DLD1 (cell line): ENCODE measurements around the gene LSMEM2.

Experiments
- in situ Hi-C: cut with HindIII; loops from 2 replicates; pipeline ENCODE4 v1.10.0; 2017; ENCODE audit warnings: low sequenced_read_pairs

Gene LSMEM2

DNA sequence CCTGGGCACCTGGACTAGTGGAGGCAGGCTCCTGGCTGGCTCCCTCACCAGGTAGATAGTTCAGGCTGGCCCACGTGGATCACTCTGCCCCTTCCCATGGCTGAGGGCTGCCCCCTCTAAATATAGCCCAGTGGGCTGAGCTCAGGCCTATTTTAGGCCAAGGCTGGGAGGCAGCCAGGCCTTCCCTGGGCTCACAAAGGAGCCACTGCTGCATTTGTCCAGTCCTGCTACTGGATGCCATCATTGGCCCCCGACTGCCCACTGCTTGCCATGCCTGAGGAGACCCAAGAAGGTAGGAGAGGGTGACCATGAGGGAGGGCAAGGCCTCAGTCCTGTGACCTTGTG lies at the start of gene LSMEM2:
LSMEM2 (plus strand) TSS at position 208 of the 345 bp plus-strand sequence; CDS start at position 235, 27 bp downstream.
- in situ Hi-C loops: no loop called here

DNA sequence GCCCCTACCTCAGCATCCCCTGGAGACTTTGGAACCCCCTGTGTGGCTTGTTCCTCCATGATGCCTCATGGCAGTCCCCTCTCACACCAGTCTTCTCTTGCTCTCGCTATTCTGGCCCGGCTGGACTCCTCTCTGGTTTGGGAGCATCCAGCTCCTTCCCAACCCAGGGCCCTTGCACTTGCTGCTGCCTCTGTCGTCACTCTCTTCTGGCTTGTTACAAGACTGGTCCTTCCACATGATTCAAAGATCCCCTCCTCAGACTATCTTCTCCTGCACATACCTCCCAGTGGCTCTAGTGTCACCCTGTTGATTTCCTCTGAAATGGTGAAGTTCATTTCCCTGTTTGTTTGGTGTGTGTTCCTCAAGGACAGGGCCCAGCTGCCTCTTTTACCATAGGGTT lies 49.4 kb upstream of the LSMEM2 start:
- in situ Hi-C loops: no loop called here

- in situ Hi-C loops: no loop called here
These were observed 48.6 kb upstream of the LSMEM2 start for GRCh38 chr3:50230104-50230793.

GRCh38 chr3:50230794-50231125 lies 48.1 kb upstream of the LSMEM2 start:
- in situ Hi-C loops: no loop called here

GRCh38 chr3:50231581-50231980 lies 47.3 kb upstream of the LSMEM2 start:
- in situ Hi-C loops: no loop called here

- in situ Hi-C loops: no loop called here
These were observed 46.6 kb upstream of the LSMEM2 start for GRCh38 chr3:50232303-50232702.

DNA sequence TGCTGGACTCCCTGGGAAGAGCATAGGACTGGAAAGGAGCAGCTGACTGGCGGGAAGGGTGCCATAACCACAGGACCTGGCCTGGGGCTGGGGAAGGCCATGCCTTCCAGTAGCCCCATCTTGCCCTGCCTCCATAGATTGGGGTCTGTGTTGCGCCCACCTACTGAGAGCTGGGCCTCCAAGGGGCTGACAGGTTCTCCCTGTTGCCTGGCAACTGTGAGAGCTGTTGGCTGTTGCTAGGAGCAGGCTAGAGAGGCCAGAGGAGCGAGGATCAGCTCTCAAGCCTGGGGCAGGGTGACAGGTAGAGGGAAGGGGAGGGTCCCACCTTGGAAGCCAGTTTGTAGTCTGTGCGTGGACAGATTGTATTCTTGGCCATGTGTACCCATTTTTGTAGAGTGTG lies 45.7 kb upstream of the LSMEM2 start:
- in situ Hi-C loops: no loop called here

GRCh38 chr3:50235716-50236483 lies 43.0 kb upstream of the LSMEM2 start, which contains the start of gene GNAI2:
GNAI2 (plus strand) TSS chr3:50236204; CDS start chr3:50236336, 132 bp downstream.
- in situ Hi-C loops: no loop called here

- in situ Hi-C loops: no loop called here
These were observed 42.3 kb upstream of the LSMEM2 start for GRCh38 chr3:50236484-50237132.

DNA sequence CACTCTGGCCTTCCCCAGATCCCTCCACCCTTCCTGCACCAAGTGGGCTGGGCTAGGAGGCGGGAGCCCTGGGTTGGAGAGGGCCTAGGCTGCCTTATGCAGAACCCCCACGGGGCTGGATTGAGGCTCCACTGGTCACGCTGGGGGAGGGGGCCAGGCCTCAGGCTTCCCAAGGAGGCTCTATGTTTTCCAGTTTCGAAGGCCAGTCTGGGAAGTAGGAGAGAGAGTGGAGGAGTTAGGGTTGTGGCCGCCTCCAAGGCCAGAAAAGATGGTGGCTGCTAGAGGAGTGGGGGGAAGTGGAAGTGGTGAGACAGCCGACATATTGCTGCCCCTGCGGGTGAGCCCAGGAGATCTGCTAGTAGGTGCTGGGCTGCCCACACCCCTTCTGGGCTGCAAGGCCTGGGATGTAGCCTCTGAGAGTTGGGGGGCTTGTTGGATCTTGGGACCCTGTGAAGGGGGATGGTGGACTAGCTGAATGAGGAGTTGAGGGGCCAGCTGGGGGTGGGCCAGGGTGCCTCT lies 41.7 kb upstream of the LSMEM2 start:
- in situ Hi-C loops: no loop called here

DNA sequence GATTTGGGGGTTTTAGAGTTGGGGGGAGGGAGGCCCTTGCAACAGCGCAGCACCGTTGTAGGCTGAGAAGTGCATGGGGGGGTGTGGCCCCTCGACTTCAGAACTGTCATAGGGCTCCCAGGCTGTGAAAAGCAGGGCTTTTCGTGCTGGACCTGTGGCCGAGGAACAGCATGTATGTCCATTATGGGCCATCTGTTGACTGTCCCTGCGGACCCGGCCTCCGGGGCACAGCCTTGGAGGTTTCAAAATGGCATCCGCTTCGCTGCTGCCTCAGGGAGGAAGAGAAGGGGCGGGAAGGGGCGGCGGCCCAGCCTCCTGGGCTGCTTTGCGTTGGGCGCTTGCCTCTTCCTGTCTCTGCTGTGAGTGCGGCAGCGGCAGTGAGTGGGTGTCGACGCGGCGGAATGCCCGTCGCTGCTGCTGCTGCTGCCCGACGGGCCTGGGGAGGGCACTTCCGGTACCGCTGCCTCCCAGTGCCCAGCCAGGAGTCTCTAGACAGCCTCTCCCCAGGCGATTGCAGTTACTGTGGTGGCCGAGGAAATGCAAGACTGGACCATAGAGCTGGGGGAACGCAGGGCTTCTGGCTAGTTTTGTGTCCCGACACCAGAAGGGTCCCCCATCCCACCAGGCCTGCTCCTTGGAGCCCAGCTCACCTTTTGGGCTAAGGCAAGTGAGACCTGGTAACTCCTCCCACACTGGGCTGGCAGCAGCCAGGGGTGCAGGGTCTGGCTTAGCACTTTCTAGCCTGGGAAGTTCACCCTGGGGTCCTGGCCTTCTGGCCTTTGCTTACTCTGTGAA lies 40.9 kb upstream of the LSMEM2 start:
- in situ Hi-C loops: no loop called here

DNA sequence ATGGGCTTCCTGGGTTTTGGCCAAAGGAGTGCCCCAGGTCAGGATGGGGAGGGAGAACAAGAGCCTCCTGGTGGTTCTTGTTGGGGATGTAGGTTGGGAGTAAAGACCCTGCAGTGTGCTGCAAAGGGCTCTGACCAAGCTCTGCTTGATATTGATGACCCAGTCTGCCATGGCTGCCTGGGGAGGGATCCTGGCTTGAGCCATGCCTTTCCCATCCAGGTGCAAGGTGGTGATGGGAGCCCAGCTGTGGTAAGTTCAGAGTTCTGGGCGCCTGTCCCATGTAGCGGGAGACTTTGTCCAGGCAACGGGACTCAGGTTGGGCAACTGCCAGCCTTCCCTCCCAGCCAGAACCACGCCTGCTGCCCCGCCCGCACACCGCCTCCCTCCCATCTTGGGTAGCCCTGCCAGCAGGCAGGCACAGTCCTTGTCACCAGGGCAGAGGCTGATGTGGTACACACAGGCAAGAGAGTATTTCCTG lies 40.3 kb upstream of the LSMEM2 start:
- in situ Hi-C loops: no loop called here

- in situ Hi-C loops: loop anchor here (5.0 kb wide), 1 partner anchor 57 kb away; no protein-coding TSS in a partner anchor
These were observed 39.2 kb upstream of the LSMEM2 start for GRCh38 chr3:50239649-50240048.

DNA sequence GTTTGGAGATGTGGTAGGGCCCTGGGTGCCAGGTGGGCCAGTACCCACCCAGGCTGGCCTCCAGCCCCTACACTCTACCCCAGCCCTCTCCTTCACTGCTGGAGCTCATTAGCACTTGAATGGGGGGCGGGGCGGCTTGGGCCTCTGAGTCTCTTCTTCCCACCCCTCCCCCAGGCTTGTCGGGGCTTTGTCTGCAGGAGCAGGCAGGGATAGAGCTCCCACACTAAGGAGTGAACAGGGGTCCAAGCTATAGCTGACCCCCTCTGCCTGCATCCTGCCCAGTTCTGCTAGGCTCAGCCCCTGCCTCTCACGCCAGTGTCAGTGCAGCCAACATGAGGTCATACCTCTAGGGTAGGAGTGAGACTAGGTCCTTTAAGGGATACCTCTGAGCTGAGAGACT lies 37.7 kb upstream of the LSMEM2 start:
- in situ Hi-C loops: loop anchor here (5.0 kb wide), 1 partner anchor 59 kb away; no protein-coding TSS in a partner anchor

- in situ Hi-C loops: loop anchor here (5.0 kb wide), 1 partner anchor 60 kb away; no protein-coding TSS in a partner anchor
These were observed 37.0 kb upstream of the LSMEM2 start for GRCh38 chr3:50241713-50242380.

GRCh38 chr3:50242381-50242770 lies 36.5 kb upstream of the LSMEM2 start:
- in situ Hi-C loops: loop anchor here (5.0 kb wide), 1 partner anchor 60 kb away; no protein-coding TSS in a partner anchor

DNA sequence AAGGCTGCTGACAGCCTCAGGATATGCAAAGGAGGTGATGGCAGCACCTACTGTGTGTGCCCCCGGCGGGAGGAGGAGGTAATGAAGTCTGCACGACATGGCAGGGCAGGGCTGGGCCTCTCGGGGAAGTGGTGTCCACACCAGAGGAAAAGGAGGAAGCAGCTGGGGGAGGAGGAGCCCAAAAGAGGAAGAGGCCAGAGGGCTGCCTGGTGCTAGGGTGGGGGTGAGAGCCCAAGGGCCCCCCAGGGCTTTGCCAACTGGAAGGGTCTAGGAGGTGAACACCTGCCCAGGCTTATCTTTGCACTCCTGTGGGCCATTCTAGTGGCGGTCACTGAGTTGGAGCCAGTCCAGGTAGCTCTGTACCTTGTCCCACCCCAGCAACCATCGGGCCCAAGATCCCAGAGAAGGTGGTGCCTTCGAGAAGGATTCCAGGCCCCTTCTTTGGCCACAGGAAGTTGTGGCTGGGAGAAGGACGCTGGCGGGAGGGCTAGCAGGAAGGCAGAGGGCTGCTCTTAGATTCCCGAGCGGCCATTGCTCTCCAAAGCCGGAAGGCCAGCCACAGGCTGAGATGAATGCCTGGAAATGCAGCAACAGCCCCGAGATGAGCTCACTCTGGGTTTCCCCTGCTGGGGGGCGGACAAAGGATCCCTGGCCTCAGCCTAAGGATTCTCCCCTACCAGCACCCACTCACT lies 35.9 kb upstream of the LSMEM2 start:
- in situ Hi-C loops: loop anchor here (5.0 kb wide), 1 partner anchor 61 kb away; no protein-coding TSS in a partner anchor

GRCh38 chr3:50243543-50243895 lies 35.4 kb upstream of the LSMEM2 start:
- in situ Hi-C loops: loop anchor here (5.0 kb wide), 1 partner anchor 61 kb away; no protein-coding TSS in a partner anchor

DNA sequence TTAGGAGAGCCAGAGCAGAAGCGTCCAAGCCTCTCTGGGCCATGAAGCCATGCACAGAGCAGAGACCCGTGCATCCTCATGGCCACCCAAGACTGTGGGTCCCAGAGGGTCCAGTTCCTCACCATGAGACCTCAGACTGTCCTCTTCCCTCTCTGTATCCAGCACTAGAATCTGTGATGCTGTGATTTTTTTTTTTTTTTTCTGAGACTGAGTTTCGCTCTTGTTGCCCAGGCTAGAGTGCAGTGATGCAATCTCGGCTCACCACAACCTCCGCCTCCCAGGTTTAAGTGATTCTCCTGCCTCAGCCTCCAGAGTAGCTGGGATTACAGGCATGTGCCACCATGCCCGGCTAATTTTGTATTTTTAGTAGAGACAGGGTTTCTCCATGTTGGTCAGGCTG lies 34.1 kb upstream of the LSMEM2 start:
- in situ Hi-C loops: loop anchor here (5.0 kb wide), 1 partner anchor 63 kb away; no protein-coding TSS in a partner anchor
